ENCODE measurements around the gene SOS1. TPM values are rescaled to one million over a fixed set of nuclear protein-coding genes. Genes with fewer than 3 reads are reported as not detected.
A peak's percentile ranks its signal among the peaks of the same experiment; 100 is the strongest.

Gene SOS1
- total RNA-seq, 1 donor from 2014 or later = 11.7 TPM

DNA sequence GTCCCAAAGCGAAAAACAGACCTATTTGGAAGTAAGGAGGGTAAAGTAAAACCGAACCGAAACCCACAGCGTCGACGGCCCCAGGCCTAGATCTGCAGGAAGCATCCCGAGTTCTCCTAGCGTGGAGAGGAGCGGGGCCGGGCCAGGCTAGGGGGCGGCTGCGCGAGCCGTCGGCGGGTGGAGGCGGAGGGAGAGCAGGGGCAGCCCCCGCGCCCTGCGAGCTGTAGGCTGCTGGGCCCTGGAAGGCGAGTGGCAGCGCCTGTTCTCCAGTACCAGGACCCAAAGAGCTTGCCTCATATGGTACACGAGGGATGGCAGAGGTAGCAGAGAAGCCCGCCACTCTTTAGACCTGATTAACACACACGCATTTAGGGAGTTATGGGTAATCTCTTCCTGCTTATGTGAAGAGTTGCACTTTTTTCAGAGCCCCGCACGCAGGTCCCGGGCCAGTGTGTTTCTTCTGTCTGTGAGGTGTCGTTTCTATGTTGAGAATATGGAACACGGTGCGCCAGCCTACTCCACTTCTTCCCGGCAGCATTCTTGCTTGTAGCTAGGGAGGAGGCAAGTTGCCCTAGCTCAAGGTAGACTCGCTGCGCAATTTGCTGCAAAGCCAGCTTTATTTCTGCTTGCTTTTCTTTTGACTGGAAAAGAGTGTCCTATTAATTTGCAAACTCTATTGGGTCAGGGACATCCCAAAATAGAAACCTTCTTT is 160.1 kb downstream of the SOS1 start:
- no peak for TF ChIP-seq CTCF (conservative IDR thresholded peaks at IDR 0.05; ENCODE audit: low read depth, low read length)
- H3K4me3 ChIP-seq (ENCODE audit: low read depth, low read length) = peak overlapping the region; percentile 41
- no peak for DNase-seq (ENCODE audit: low read depth)

- H3K4me3 ChIP-seq (ENCODE audit: low read depth, low read length) = peak overlapping the region; percentile 49
- no peak for TF ChIP-seq CTCF (conservative IDR thresholded peaks at IDR 0.05; ENCODE audit: low read depth, low read length)
- DNase-seq (ENCODE audit: low read depth) = no peak
These were observed 160.8 kb downstream of the SOS1 start for GRCh38 chr2:38959938-38960608.

GRCh38 chr2:38959466-38959865 is 161.4 kb downstream of the SOS1 start:
- TF ChIP-seq CTCF (conservative IDR thresholded peaks at IDR 0.05; ENCODE audit: low read depth, low read length) = no peak
- H3K4me3 ChIP-seq (ENCODE audit: low read depth, low read length) = peak overlapping the region; percentile 49
- no peak for DNase-seq (ENCODE audit: low read depth)

GRCh38 chr2:38957972-38958371 is 162.9 kb downstream of the SOS1 start:
- DNase-seq (ENCODE audit: low read depth) = no peak
- TF ChIP-seq CTCF (conservative IDR thresholded peaks at IDR 0.05; ENCODE audit: low read depth, low read length) = no peak
- no peak overlapping the region for H3K4me3 ChIP-seq (ENCODE audit: low read depth, low read length)

DNA sequence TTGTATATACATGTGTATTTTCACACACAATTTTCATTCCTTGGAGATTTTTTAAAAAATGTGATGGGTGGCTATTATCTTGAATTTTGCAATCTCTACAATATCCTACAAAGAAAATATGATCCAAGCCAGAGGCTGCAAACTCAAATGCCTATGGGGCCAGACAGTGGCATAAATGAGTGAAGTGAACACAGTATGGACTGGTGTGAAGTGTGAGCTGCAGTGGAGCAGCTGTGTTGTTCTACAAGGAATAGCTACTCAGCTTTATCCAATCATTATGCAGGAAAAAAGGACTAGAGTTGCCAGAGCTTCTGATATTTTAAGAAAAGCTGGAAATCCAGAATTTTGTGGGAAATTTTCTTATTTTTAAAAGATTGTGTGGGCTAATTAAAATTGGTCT is 169.1 kb downstream of the SOS1 start:
- DNase-seq (ENCODE audit: low read depth) = no peak
- H3K4me3 ChIP-seq (ENCODE audit: low read depth, low read length) = no peak overlapping the region
- no peak for TF ChIP-seq CTCF (conservative IDR thresholded peaks at IDR 0.05; ENCODE audit: low read depth, low read length)

GRCh38 chr2:38948995-38949394 is 171.9 kb downstream of the SOS1 start:
- DNase-seq (ENCODE audit: low read depth) = no peak
- TF ChIP-seq CTCF (conservative IDR thresholded peaks at IDR 0.05; ENCODE audit: low read depth, low read length) = no peak
- H3K4me3 ChIP-seq (ENCODE audit: low read depth, low read length) = no peak overlapping the region
